Vagina (tissue), 2 donors: Measurements from ENCODE around the gene CCDC80. TPM values are rescaled to one million over a fixed set of nuclear protein-coding genes. Genes with fewer than 3 reads are reported as not detected.
"Not testable (repeated sequence)": the region's sequence is repeated elsewhere in the genome, so short reads cannot be mapped to it uniquely, and the experiment has no call there.

Source experiments
- DNase-seq, 2 donors: peaks; one replicate each; pipeline ENCODE4 v3.0.0-alpha.2; 2017; ENCODE audit errors: extremely low spot score in 2 of 2
- H3K27ac ChIP-seq: fragments of 200-600 bp; sonication (generic); one replicate; pipeline ENCODE4 v1.5.1; 2019
- H3K27me3 ChIP-seq: fragments of 200-600 bp; sonication (generic); one replicate; pipeline ENCODE4 v1.5.1; 2019
- H3K36me3 ChIP-seq, 2 donors: fragments of 200-600 bp; sonication (generic); one replicate each; pipeline ENCODE4 v1.5.1; 2017 to 2019
- H3K4me1 ChIP-seq: fragments of 200-600 bp; sonication (generic); one replicate; pipeline ENCODE4 v1.5.1; 2019
- H3K4me3 ChIP-seq, 2 donors: fragments of 200-600 bp; sonication (generic); 1 replicate in 1 of 2; 2 replicates in 1 of 2; pipeline ENCODE4 v1.5.1; 2016 to 2019
- H3K9me3 ChIP-seq: fragments of 200-600 bp; sonication (generic); one replicate; pipeline ENCODE4 v1.5.1; 2019
- CTCF ChIP-seq, 3 experiments: fragments of 450-650 bp in 2 of 3; fragments of 200-600 bp in 1 of 3; sonication (generic) in 1 of 3; IDR thresholded peaks; one replicate each; pipeline ENCODE4 v1.5.1; 2017 to 2019; ENCODE audit warnings: antibody characterized with exemption in 3 of 3, mild to moderate bottlenecking in 2 of 3, moderate library complexity in 2 of 3
- POLR2A ChIP-seq, 2 donors: fragments of 450-650 bp; IDR thresholded peaks; one replicate each; pipeline ENCODE4 v1.6.1; 2017; ENCODE audit warnings: antibody characterized with exemption in 2 of 2, mild to moderate bottlenecking in 2 of 2, moderate library complexity in 2 of 2
- POLR2AphosphoS5 ChIP-seq, 2 donors: sonication (generic); formaldehyde crosslinking; IDR thresholded peaks; one replicate each; pipeline ENCODE4 v1.9.0; 2017; ENCODE audit warnings: antibody characterized with exemption in 2 of 2, mild to moderate bottlenecking in 2 of 2, low read depth in 1 of 2; ENCODE audit not compliant: insufficient read depth in 1 of 2
- intact Hi-C: fragments of 100-400 bp; cut with DNase I; formaldehyde crosslinking; loops from one replicate; pipeline ENCODE4 v1.15.1; 2023
- total RNA-seq: library from RNA; depleted of rRNA; stranded (reverse); fragments of >200 nt; gene quantifications from one replicate; pipeline ENCODE4 v1.2.3, GENCODE V29; 2016

Gene CCDC80
- total RNA-seq, 1 donor from 2014 or later: 51.6 TPM

DNA sequence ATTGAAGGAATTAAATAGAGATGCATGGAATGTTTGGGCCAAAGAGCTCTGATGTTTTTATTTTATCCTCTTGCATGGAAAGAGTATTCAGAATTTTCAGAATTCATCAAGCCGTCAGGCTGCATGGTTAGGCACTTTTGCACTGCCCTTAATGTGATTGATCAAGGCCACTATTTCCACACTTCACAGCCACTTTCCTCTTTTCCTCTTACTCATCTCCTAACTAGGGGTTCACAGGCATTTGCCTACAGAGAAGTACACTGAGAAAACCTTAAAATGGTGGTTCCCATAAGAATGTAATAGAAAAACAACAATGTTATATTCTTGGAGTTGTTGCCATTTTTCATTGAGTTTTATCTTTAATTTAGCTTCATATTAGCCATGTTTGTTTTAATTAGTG is 68.2 kb downstream of the CCDC80 start:
- Histone ChIP-seq H3K27ac (no peak overlapping the region), H3K27me3 (no peaks in the 10 kb centered on the region), H3K9me3 (no peaks in the 10 kb centered on the region), H3K4me3 (no peak overlapping the region), H3K4me1 (no peaks in the 10 kb centered on the region), H3K36me3 (peaks cover 0 to 24% of the 10 kb centered on the region in 2 donors)
- no peak for TF ChIP-seq POLR2A (IDR thresholded peaks at IDR 0.05)
- no peak for TF ChIP-seq CTCF (IDR thresholded peaks at IDR 0.05)
- TF ChIP-seq POLR2AphosphoS5 (IDR thresholded peaks at IDR 0.05; ENCODE audit: insufficient read depth in 1 of 2, low read depth in 1 of 2): no peak
- intact Hi-C loops: no loop called here
- DNase-seq: no peak

DNA sequence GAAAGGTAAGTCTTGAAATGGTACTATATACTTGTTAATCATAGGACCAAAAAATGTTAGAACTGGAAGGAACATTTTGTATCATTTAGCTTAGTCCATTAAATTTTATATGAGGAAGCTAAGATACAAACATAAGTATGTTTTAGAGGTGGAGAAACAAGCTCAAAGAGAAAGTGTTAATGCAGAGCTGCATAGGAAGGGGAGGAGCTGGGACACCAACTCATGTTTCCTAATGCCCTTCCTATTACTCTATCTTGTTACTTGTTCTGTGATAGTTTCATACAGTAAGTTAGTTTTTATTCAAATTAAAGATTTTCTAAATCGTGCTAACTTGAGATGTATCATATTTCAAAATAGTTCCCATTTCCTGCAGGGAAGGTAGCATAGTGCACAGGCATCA is 71.7 kb downstream of the CCDC80 start:
- Histone ChIP-seq H3K4me3 (no peak overlapping the region), H3K4me1 (no peaks in the 10 kb centered on the region), H3K27ac (no peak overlapping the region), H3K36me3 (peaks cover 0 to 31% of the 10 kb centered on the region in 2 donors), H3K27me3 (no peaks in the 10 kb centered on the region), H3K9me3 (no peaks in the 10 kb centered on the region)
- intact Hi-C loops: loop anchor here (10.0 kb wide), 1 partner anchor 66 kb away; no protein-coding TSS in a partner anchor
- no peak for DNase-seq
- no peak for TF ChIP-seq POLR2A (IDR thresholded peaks at IDR 0.05)
- no peak for TF ChIP-seq CTCF (IDR thresholded peaks at IDR 0.05)
- TF ChIP-seq POLR2AphosphoS5 (IDR thresholded peaks at IDR 0.05; ENCODE audit: insufficient read depth in 1 of 2, low read depth in 1 of 2): no peak

DNA sequence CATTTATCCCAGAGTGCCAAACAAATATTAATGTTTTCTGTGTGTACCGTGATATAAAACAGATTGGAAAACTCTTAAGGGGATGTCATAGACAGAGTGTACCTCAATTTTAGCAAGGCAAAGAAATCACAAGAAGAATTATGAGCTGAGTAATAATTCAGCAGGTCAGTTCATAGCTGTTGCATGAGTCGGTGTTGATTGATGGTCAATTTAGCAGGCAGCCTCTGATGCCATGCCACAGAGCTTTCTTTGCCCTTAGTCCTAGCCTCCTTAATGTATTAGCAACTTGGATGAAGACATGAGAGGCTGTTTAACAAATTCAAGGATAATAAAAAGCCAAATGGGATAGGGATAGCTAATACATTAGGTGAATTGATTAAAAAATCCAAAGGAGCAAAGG is 72.3 kb downstream of the CCDC80 start:
- intact Hi-C loops: loop anchor here (10.0 kb wide), 1 partner anchor 66 kb away; no protein-coding TSS in a partner anchor
- Histone ChIP-seq H3K4me3 (no peak overlapping the region), H3K4me1 (peaks cover 6% of the 10 kb centered on the region), H3K9me3 (no peaks in the 10 kb centered on the region), H3K27ac (no peak overlapping the region), H3K36me3 (peaks cover 0 to 31% of the 10 kb centered on the region in 2 donors), H3K27me3 (no peaks in the 10 kb centered on the region)
- DNase-seq: no peak
- TF ChIP-seq CTCF (IDR thresholded peaks at IDR 0.05): no peak
- TF ChIP-seq POLR2A (IDR thresholded peaks at IDR 0.05): no peak
- no peak for TF ChIP-seq POLR2AphosphoS5 (IDR thresholded peaks at IDR 0.05; ENCODE audit: insufficient read depth in 1 of 2, low read depth in 1 of 2)

DNA sequence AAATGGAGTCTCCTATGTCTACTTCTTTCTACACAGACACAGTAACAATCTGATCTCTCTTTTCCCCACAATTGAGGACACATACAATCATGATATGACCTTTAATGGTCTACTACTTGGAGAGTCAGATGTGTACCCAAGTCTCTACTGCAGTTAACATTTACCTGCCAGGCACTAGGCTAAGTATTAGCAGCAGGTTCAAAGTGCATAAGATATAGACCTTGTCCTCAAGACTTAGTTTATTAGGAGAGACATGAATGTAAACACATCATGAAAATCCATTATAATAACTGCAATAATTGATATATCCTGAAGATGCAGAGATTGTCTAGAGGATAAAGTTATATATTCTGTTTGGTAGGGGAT is 76.0 kb downstream of the CCDC80 start:
- TF ChIP-seq POLR2AphosphoS5 (IDR thresholded peaks at IDR 0.05; ENCODE audit: insufficient read depth in 1 of 2, low read depth in 1 of 2) (no peak), CTCF (IDR thresholded peaks at IDR 0.05) (no peak), POLR2A (IDR thresholded peaks at IDR 0.05) (no peak)
- no peaks in the 10 kb centered on the region for H3K27me3 ChIP-seq
- no peak overlapping the region for H3K27ac ChIP-seq
- intact Hi-C loops: loop anchor here (10.0 kb wide), 1 partner anchor 70 kb away; no protein-coding TSS in a partner anchor
- no peaks in the 10 kb centered on the region for H3K9me3 ChIP-seq
- no peak overlapping the region for H3K4me3 ChIP-seq
- H3K4me1 ChIP-seq: peaks cover 29% of the 10 kb centered on the region
- H3K36me3 ChIP-seq: peaks cover 0 to 16% of the 10 kb centered on the region in 2 donors
- DNase-seq: no peak

DNA sequence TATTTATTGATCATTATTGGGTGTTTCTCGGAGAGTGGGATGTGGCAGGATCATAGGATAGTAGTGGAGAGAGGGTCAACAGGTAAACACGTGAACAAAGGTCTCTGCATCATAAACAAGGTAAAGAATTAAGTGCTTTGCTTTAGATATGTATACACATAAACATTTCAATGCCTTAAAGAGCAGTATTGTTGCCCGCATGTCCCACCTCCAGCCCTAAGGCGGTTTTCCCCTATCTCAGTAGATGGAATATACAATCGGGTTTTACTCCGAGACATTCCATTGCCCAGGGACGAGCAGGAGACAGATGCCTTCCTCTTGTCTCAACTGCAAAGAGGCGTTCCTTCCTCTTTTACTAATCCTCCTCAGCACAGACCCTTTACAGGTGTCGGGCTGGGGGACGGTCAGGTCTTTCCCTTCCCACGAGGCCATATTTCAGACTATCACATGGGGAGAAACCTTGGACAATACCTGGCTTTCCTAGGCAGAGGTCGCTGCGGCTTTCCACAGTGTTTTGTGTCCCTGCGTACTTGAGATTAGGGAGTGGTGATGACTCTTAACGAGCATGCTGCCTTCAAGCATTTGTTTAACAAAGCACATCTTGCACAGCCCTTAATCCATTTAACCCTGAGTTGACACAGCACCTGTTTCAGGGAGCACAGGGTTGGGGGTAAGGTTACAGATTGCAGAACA is 76.5 kb downstream of the CCDC80 start:
- Histone ChIP-seq H3K4me1 (peaks cover 34% of the 10 kb centered on the region), H3K36me3 (peaks cover 0 to 11% of the 10 kb centered on the region in 2 donors)
- not testable (repeated sequence) for H3K9me3 ChIP-seq, H3K27ac ChIP-seq, DNase-seq, H3K4me3 ChIP-seq, H3K27me3 ChIP-seq
- intact Hi-C loops: loop anchor here (10.0 kb wide), 1 partner anchor 70 kb away; no protein-coding TSS in a partner anchor
